Measurements from ENCODE around the gene GATAD2A. TPM values are rescaled to one million over a fixed set of nuclear protein-coding genes. Genes with fewer than 3 reads are reported as not detected.

The GATAD2A gene
- total and polyA plus RNA-seq, 9 of the 15 experiments (the other 6 are each of a cell fraction or from before 2014, with no cell fraction given), result 2.4 to 226 (median 44.2) TPM

GRCh38 chr19:19538061-19538784 is 132.7 kb downstream of the GATAD2A start, which contains the start of gene CILP2:
Gene CILP2, plus strand, starts transcription at chr19:19538265. Its CDS starts 85 bp downstream, at chr19:19538350.
- H2AFZ ChIP-seq (ENCODE audit: low read depth, low read length), result no peak within 1 kb of the TSS
- in situ Hi-C loops (cut with MboI) (loop anchor here (25.0 kb wide), 1 partner anchor 99 kb away; the partner anchor contains the start of genes GMIP and LPAR2), intact Hi-C loops (cut with micrococcal nuclease) (no loop called here)
- 75% methylated on average over 21 of the region's 56 CpGs for WGBS (ENCODE audit: insufficient coverage, low coverage, missing lambda C conversion rate)
- CTCF ChIA-PET (ENCODE audit: low intra/inter-chr PET ratio), result no interaction called here
- peak in 2 of 4 experiments; percentile 48 to 53 for DNase-seq (ENCODE audit: extremely low read depth in 1 of 4, low spot score in 3 of 4)
- H3K27ac ChIP-seq (ENCODE audit: extremely low read depth, low read depth, low read length), result no peak within 1 kb of the TSS
- TF ChIP-seq POLR2G (IDR thresholded peaks at IDR 0.05; ENCODE audit: low read depth, low read length) (peak; percentile 50), ARID3B (CRISPR knock-in tag; IDR thresholded peaks at IDR 0.05; ENCODE audit: borderline replicate concordance) (no peak), DPF2 (IDR thresholded peaks at IDR 0.05) (no peak), MTA2 (IDR thresholded peaks at IDR 0.05; ENCODE audit: low read depth) (no peak), ZFPM2 (CRISPR knock-in tag; IDR thresholded peaks at IDR 0.05) (no peak), MCM5 (IDR thresholded peaks at IDR 0.05; ENCODE audit: low read depth) (no peak)
- TF ChIP-seq, protein P1, sequence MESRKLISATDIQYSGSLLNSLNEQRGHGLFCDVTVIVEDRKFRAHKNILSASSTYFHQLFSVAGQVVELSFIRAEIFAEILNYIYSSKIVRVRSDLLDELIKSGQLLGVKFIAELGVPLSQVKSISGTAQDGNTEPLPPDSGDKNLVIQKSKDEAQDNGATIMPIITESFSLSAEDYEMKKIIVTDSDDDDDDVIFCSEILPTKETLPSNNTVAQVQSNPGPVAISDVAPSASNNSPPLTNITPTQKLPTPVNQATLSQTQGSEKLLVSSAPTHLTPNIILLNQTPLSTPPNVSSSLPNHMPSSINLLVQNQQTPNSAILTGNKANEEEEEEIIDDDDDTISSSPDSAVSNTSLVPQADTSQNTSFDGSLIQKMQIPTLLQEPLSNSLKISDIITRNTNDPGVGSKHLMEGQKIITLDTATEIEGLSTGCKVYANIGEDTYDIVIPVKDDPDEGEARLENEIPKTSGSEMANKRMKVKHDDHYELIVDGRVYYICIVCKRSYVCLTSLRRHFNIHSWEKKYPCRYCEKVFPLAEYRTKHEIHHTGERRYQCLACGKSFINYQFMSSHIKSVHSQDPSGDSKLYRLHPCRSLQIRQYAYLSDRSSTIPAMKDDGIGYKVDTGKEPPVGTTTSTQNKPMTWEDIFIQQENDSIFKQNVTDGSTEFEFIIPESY (CRISPR knock-in tag; IDR thresholded peaks at IDR 0.05), result peak; percentile 92
- H4K20me1 ChIP-seq (replicated peaks; ENCODE audit: control insufficient read depth, insufficient read depth, low read length), result no peaks in the 10 kb centered on the region
- H3K79me2 ChIP-seq (ENCODE audit: control insufficient read depth, insufficient read depth, low read length), result no peaks in the 10 kb centered on the region
- no peak for FAIRE-seq
- no peak within 1 kb of the TSS for H3K9ac ChIP-seq (ENCODE audit: insufficient read depth in 1 of 2, low read depth in 2 of 2, low read length in 2 of 2)
- no peaks in the 10 kb centered on the region for H3K9me1 ChIP-seq (ENCODE audit: control insufficient read depth, insufficient read depth, low read length)
- no peaks in the 10 kb centered on the region for H3K27me3 ChIP-seq (ENCODE audit: control insufficient read depth in 2 of 2, insufficient read depth in 2 of 2, low read length in 2 of 2)
- POLR2A ChIA-PET, result no interaction called here
- H3K36me3 ChIP-seq (ENCODE audit: control insufficient read depth, insufficient read depth, low read length), result no peaks in the 10 kb centered on the region
- H3K4me1 ChIP-seq (replicated peaks in 1 of 2; ENCODE audit: control insufficient read depth in 2 of 2, insufficient read depth in 2 of 2, low read length in 2 of 2), result peaks cover 2 to 55% of the 10 kb centered on the region in 2 experiments; a peak in 2 of 5 replicates
- H3K9me3 ChIP-seq (replicated peaks; ENCODE audit: control insufficient read depth, insufficient read depth, low read depth, low read length), result no peaks in the 10 kb centered on the region; the same call in 1 of the 2 replicates
- no TSS peak for BruUV-seq (replicated peaks)
- no peak within 1 kb of the TSS for H3K4me3 ChIP-seq
- no peak for ATAC-seq
- no peak within 1 kb of the TSS for H3K4me2 ChIP-seq (ENCODE audit: insufficient read depth, low read length)
